ENCODE measurements around the gene RNU6-8. TPM values are rescaled to one million over a fixed set of nuclear protein-coding genes. Genes with fewer than 3 reads are reported as not detected.

RNU6-8 gene
- total RNA-seq: not detected
- polyA plus RNA-seq (2013, experiment 1 of 2): not detected
- not detected for polyA plus RNA-seq (2013, experiment 2 of 2)
- long read RNA-seq, experiment 1, partial matches to known transcripts: 0 of 2 reads
- long read RNA-seq, experiment 1, other reads (novel, unspliced or antisense): 0 of 2 reads
- long read RNA-seq, experiment 2: 0 reads
- long read RNA-seq, experiment 3, partial matches to known transcripts: 0 of 2 reads
- long read RNA-seq, experiment 3, other reads (novel, unspliced or antisense): 0 of 2 reads
- long read RNA-seq, experiment 4: 0 reads

GRCh38 chr14:32202998-32203882, at the start of gene RNU6-8:
Gene RNU6-8 (minus strand): TSS chr14:32203269.
- H3K4me1 Mint-ChIP-seq: peaks cover 39% of the 10 kb centered on the region
- peak; percentile 97 for DNase-seq

GRCh38 chr14:32252030-32252670, 49.1 kb upstream of the RNU6-8 start:
- no peaks in the 10 kb centered on the region for H3K9me3 ChIP-seq (ENCODE audit: control insufficient read depth, low read length)
- H3K36me3 Mint-ChIP-seq (ENCODE audit: low read depth): no peaks in the 10 kb centered on the region
- no peaks in the 10 kb centered on the region for H3K4me1 Mint-ChIP-seq
- H3K27ac Mint-ChIP-seq: no peak overlapping the region
- H3K36me3 ChIP-seq (ENCODE audit: control insufficient read depth, insufficient read depth, low read length): no peaks in the 10 kb centered on the region
- H3K27ac ChIP-seq (ENCODE audit: low read depth, low read length): no peak overlapping the region
- DNase-seq: peak; percentile 80
- H3K4me1 ChIP-seq (ENCODE audit: control insufficient read depth, insufficient read depth, low read length): no peaks in the 10 kb centered on the region
- no peaks in the 10 kb centered on the region for H3K27me3 Mint-ChIP-seq (ENCODE audit: insufficient read depth)
- no peaks in the 10 kb centered on the region for H3K9me3 Mint-ChIP-seq
- WGBS, 2 experiments (ENCODE audit: insufficient coverage in 1 of 2, insufficient read length in 1 of 2): 65 to 100% methylated on average over 1 to 3 of the region's 3 CpGs
- no peak overlapping the region for H3K9ac ChIP-seq (ENCODE audit: extremely low read depth, low read length, poor library complexity, severe bottlenecking)
- no peak overlapping the region for H3K4me3 Mint-ChIP-seq
- H3K27me3 ChIP-seq (ENCODE audit: control insufficient read depth, insufficient read depth, low read length, poor library complexity, severe bottlenecking): no peaks in the 10 kb centered on the region
- TF ChIP-seq CTCF (conservative IDR thresholded peaks at IDR 0.05): peak; percentile 92
- no peak overlapping the region for H3K4me3 ChIP-seq (ENCODE audit: low read length)

More at GRCh38 chr14:32202998-32203882, at the start of gene RNU6-8:
- peak within 1 kb of the TSS; percentile 97 for H3K9ac ChIP-seq (ENCODE audit: extremely low read depth, low read length, poor library complexity, severe bottlenecking)
- no peak for TF ChIP-seq CTCF (conservative IDR thresholded peaks at IDR 0.05)
- H3K27me3 ChIP-seq (ENCODE audit: control insufficient read depth, insufficient read depth, low read length, poor library complexity, severe bottlenecking): no peaks in the 10 kb centered on the region
- Mint-ChIP-seq H3K9me3 (no peaks in the 10 kb centered on the region), H3K27me3 (ENCODE audit: insufficient read depth) (peaks cover 7% of the 10 kb centered on the region), H3K27ac (peak within 1 kb of the TSS; percentile 100), H3K36me3 (ENCODE audit: low read depth) (no peaks in the 10 kb centered on the region), H3K4me3 (peak within 1 kb of the TSS; percentile 86)
- H3K4me3 ChIP-seq (ENCODE audit: low read length): peak within 1 kb of the TSS; percentile 93
- no peaks in the 10 kb centered on the region for H3K36me3 ChIP-seq (ENCODE audit: control insufficient read depth, insufficient read depth, low read length)
- H3K4me1 ChIP-seq (ENCODE audit: control insufficient read depth, insufficient read depth, low read length): peaks cover 2% of the 10 kb centered on the region
- H3K27ac ChIP-seq (ENCODE audit: low read depth, low read length): peak within 1 kb of the TSS; percentile 97
- no peaks in the 10 kb centered on the region for H3K9me3 ChIP-seq (ENCODE audit: control insufficient read depth, low read length)
- 1 to 2% methylated on average over 30 to 57 of the region's 57 CpGs for WGBS, 2 experiments (ENCODE audit: insufficient coverage in 1 of 2, insufficient read length in 1 of 2)

GRCh38 chr14:32251530-32251929, 48.5 kb upstream of the RNU6-8 start:
- Histone ChIP-seq H3K9ac (ENCODE audit: extremely low read depth, low read length, poor library complexity, severe bottlenecking) (no peak overlapping the region), H3K27ac (ENCODE audit: low read depth, low read length) (no peak overlapping the region), H3K36me3 (ENCODE audit: control insufficient read depth, insufficient read depth, low read length) (no peaks in the 10 kb centered on the region), H3K9me3 (ENCODE audit: control insufficient read depth, low read length) (no peaks in the 10 kb centered on the region), H3K4me1 (ENCODE audit: control insufficient read depth, insufficient read depth, low read length) (no peaks in the 10 kb centered on the region), H3K4me3 (ENCODE audit: low read length) (no peak overlapping the region), H3K27me3 (ENCODE audit: control insufficient read depth, insufficient read depth, low read length, poor library complexity, severe bottlenecking) (no peaks in the 10 kb centered on the region)
- no peaks in the 10 kb centered on the region for H3K36me3 Mint-ChIP-seq (ENCODE audit: low read depth)
- no peaks in the 10 kb centered on the region for H3K9me3 Mint-ChIP-seq
- peaks cover 2% of the 10 kb centered on the region for H3K27me3 Mint-ChIP-seq (ENCODE audit: insufficient read depth)
- H3K4me1 Mint-ChIP-seq: no peaks in the 10 kb centered on the region
- no peak for TF ChIP-seq CTCF (conservative IDR thresholded peaks at IDR 0.05)
- 96 to 100% methylated on average over 2 of the region's 4 CpGs for WGBS, 2 experiments (ENCODE audit: insufficient coverage in 1 of 2, insufficient read length in 1 of 2)
- DNase-seq: no peak
- H3K4me3 Mint-ChIP-seq: no peak overlapping the region
- H3K27ac Mint-ChIP-seq: no peak overlapping the region
